Naive thymus-derived CD4-positive, alpha-beta T cell (primary cell): ENCODE data around the gene ZMYND8. TPM values are rescaled to one million over a fixed set of nuclear protein-coding genes. Genes with fewer than 3 reads are reported as not detected.
"Not testable (repeated sequence)": the region's sequence is repeated elsewhere in the genome, so short reads cannot be mapped to it uniquely, and the experiment has no call there.

Experiments used
- ATAC-seq: fragments of 150-1000 bp; cut with Tn5 transposase; 2 replicates; pipeline ENCODE4 v1.10.0; 2021; ENCODE audit warnings: mild to moderate bottlenecking, moderate library complexity
- CTCF ChIA-PET: fragments of 350-600 bp; sonication (Branson Sonifier 250); formaldehyde crosslinking; loops from one replicate; lab custom pipeline; 2021; ENCODE audit warnings: antibody characterized with exemption; lab: Charles Lee
- POLR2A ChIA-PET: fragments of 350-600 bp; sonication (Branson Sonifier 250); formaldehyde crosslinking; loops from one replicate; lab custom pipeline; 2021; ENCODE audit warnings: antibody characterized with exemption, inconsistent platforms; lab: Charles Lee
- DNase-seq, 9 donors: peaks; one replicate each; pipeline versions ENCODE4 v3.0.0 to v3.0.0-alpha.2; 2020 to 2022; ENCODE audit warnings: mixed read lengths in 1 of 9
- H3K27ac ChIP-seq: one replicate; pipeline ENCODE4 v1.7.0; 2013; ENCODE audit warnings: mild to moderate bottlenecking, low read depth, low read length, moderate library complexity
- H3K27me3 ChIP-seq, 2 donors: one replicate each; pipeline ENCODE4 v1.7.0; 2013; ENCODE audit warnings: low read length in 2 of 2, mild to moderate bottlenecking in 2 of 2, moderate library complexity in 2 of 2; ENCODE audit not compliant: control insufficient read depth in 2 of 2, insufficient read depth in 2 of 2
- H3K36me3 ChIP-seq, 3 experiments: 1 replicate in 2 of 3; 2 replicates in 1 of 3; pipeline ENCODE4 v1.7.0; 2013; ENCODE audit warnings: low read length in 3 of 3, mild to moderate bottlenecking in 3 of 3, moderate library complexity in 1 of 3; ENCODE audit not compliant: insufficient read depth in 3 of 3, control insufficient read depth in 2 of 3
- H3K4me1 ChIP-seq, 2 donors: one replicate each; pipeline ENCODE4 v1.7.0; 2013; ENCODE audit warnings: low read length in 2 of 2, mild to moderate bottlenecking in 2 of 2, moderate library complexity in 1 of 2; ENCODE audit not compliant: control insufficient read depth in 2 of 2, insufficient read depth in 2 of 2
- H3K4me3 ChIP-seq: 2 replicates; pipeline ENCODE4 v1.7.0; 2013; ENCODE audit warnings: mild to moderate bottlenecking, low read length
- H3K9me3 ChIP-seq, 3 experiments: 1 replicate in 2 of 3; 2 replicates in 1 of 3; pipeline ENCODE4 v1.7.0; 2013; ENCODE audit warnings: low read length in 3 of 3; ENCODE audit not compliant: control insufficient read depth in 2 of 3
- H3K27ac Mint-ChIP-seq, 9 donors: one replicate each; pipeline ENCODE4 v1.8.0; 2020 to 2022; ENCODE audit warnings: mixed read lengths in 9 of 9, mild to moderate bottlenecking in 8 of 9, moderate library complexity in 5 of 9, inconsistent platforms in 2 of 9
- H3K27me3 Mint-ChIP-seq, 5 donors: one replicate each; pipeline ENCODE4 v1.8.0; 2021 to 2022; ENCODE audit warnings: mixed read lengths in 5 of 5, mild to moderate bottlenecking in 1 of 5
- H3K36me3 Mint-ChIP-seq, 5 donors: one replicate each; pipeline ENCODE4 v1.8.0; 2020 to 2022; ENCODE audit warnings: mixed read lengths in 5 of 5, mild to moderate bottlenecking in 3 of 5, inconsistent platforms in 1 of 5
- H3K4me1 Mint-ChIP-seq, 7 donors: one replicate each; pipeline ENCODE4 v1.8.0; 2020 to 2022; ENCODE audit warnings: mixed read lengths in 7 of 7, mild to moderate bottlenecking in 3 of 7, inconsistent platforms in 1 of 7
- H3K4me3 Mint-ChIP-seq, 10 donors: one replicate each; pipeline ENCODE4 v1.8.0; 2020 to 2022; ENCODE audit warnings: mild to moderate bottlenecking in 10 of 10, mixed read lengths in 10 of 10, moderate library complexity in 6 of 10, inconsistent platforms in 2 of 10
- H3K9me3 Mint-ChIP-seq, 11 donors: one replicate each; pipeline ENCODE4 v1.8.0; 2020 to 2022; ENCODE audit warnings: mixed read lengths in 11 of 11, mild to moderate bottlenecking in 4 of 11, inconsistent platforms in 1 of 11, moderate library complexity in 1 of 11
- intact Hi-C, 2 donors: fragments of 100-400 bp; cut with micrococcal nuclease; formaldehyde crosslinking; loops; one replicate each; pipeline ENCODE4 v1.15.1; 2023
- polyA plus RNA-seq, 2 donors: library from polyadenylated mRNA; unstranded; fragments of 300-500 nt; fragmentation: Illumina TruSeq; gene quantifications; one replicate each; pipeline ENCODE4 v1.2.3, GENCODE V29; 2021
- total RNA-seq, 6 experiments: library from RNA in 5 of 6; stranded (reverse) in 5 of 6; gene quantifications; 1 replicate in 5 of 6; 2 replicates in 1 of 6; pipeline ENCODE4 v1.2.3 and lab custom pipeline; 2021 to 2026

Gene ZMYND8
- total and polyA plus RNA-seq, 7 experiments from 2014 or later: 12.7 to 83.0 (median 63.7) TPM

DNA sequence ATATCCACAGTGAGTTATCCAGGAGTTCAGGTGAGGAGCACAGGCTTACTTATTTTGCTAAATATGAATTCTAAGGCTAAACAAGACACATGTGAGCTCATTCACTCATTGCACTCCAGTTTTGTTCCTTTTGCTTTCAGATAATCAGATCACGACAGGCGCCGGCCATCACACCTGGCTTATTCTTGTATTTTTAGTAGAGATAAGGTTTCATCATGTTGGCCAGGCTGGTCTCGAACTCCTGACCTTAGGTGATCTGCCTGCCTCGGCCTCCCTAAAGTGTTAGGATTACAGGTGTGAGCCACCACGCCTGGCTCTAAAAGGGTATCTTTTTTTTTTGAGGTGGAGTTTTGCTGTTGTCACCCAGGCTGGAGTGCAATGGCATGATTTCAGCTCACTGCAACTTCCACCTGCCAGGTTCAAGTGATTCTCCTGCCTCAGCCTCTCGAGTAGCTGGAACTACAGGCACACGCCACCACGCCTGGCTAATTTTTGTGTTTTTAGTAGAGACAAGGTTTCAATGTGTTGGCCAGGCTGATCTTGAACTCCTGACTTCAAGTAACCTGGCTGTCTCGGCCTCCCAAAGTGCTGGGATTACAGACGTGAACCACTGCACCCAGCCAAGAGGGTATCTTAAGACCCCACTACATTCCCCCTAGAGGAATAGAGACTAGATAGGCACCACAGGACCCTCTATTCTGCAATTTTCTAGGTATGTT lies 37.5 kb upstream of the ZMYND8 start:
- H3K27ac ChIP-seq, DNase-seq, H3K27ac Mint-ChIP-seq, H3K27me3 ChIP-seq, H3K9me3 Mint-ChIP-seq, H3K4me3 Mint-ChIP-seq, POLR2A ChIA-PET, intact Hi-C loops, H3K9me3 ChIP-seq, H3K27me3 Mint-ChIP-seq, H3K36me3 Mint-ChIP-seq, H3K36me3 ChIP-seq, H3K4me1 ChIP-seq, H3K4me3 ChIP-seq, ATAC-seq: not testable (repeated sequence)
- peaks cover 0 to 22% (median 4%) of the 10 kb centered on the region in 7 donors for H3K4me1 Mint-ChIP-seq
- CTCF ChIA-PET: interaction anchor here (0.6 to 0.9 kb wide), 3 partner anchors 23 to 230 kb away, joined by 3 to 8 read pairs (median 4); no protein-coding TSS in a partner anchor

DNA sequence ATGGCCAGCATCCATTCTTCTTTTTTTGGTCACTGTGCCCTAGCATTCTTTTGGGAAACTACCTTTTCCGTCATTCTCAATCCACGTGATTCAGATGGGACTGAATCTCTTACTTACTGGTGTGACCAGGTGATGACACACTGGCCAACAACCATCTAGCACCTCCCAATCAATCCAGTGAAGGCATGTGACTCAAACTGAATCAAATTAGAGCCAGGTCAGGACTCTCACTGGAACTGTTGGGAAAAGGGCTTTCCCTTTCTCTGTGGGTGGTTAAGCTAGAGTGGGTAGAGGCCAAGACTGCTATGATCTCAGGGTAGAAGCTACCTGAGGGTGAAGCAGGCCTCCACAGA lies 36.2 kb upstream of the ZMYND8 start:
- ChIA-PET POLR2A (interaction anchor here (0.6 kb wide), 1 partner anchor 126 kb away, joined by 3 read pairs; no protein-coding TSS in a partner anchor), CTCF (interaction anchor here (0.6 to 1.1 kb wide), 3 partner anchors 9 to 729 kb away, joined by 3 to 6 read pairs (median 5); no protein-coding TSS in a partner anchor)
- Histone ChIP-seq H3K4me3 (no peak overlapping the region), H3K27me3 (no peaks in the 10 kb centered on the region), H3K9me3 (no peaks in the 10 kb centered on the region), H3K36me3 (no peaks in the 10 kb centered on the region), H3K4me1 (no peaks in the 10 kb centered on the region), H3K27ac (no peak overlapping the region)
- no peak for ATAC-seq
- H3K36me3 Mint-ChIP-seq: peaks cover 0 to 10% (median 0%) of the 10 kb centered on the region in 5 donors
- DNase-seq: no peak
- no peak overlapping the region for H3K27ac Mint-ChIP-seq
- H3K4me1 Mint-ChIP-seq: peaks cover 0 to 15% (median 0%) of the 10 kb centered on the region in 7 donors
- no peak overlapping the region for H3K4me3 Mint-ChIP-seq
- intact Hi-C loops: no loop called here
- peaks cover 0 to 9% (median 0%) of the 10 kb centered on the region in 11 donors for H3K9me3 Mint-ChIP-seq
- H3K27me3 Mint-ChIP-seq: no peaks in the 10 kb centered on the region

DNA sequence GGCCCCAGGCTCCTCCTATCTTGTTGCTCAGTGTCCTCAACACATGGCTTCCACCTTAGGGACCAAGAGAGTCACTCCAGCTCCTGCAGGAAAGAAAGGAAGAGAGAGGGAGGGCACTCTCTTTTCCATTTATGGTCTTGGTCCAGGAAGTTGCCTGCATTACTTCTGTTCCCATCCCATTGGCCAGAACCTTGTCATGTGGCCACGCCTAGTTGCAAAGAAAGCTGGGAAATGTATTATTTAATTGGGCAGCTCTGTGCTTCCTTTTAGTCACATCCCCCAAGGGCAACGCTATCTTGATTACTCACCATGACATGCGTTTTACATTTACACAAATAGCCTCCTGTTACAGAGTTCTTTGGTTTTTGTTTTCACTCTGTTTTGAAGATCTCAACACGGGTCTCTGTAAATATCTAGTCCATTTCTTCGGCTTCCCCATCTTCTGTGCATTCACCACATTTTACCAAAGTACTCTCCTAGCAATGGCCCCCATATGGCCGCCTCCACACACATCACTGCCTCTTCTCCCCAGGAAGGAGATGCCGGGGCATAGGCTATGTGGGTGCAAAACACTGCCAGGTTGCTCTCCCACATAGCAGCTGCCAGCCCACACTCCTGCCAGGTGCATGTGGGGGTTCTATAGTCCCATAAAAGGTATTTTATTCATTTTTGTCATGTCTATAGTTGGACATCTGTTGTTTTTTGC lies 35.7 kb upstream of the ZMYND8 start:
- intact Hi-C loops: no loop called here
- no peak overlapping the region for H3K27ac ChIP-seq
- Mint-ChIP-seq H3K27ac (peak overlapping the region in 3 of 9 donors; percentile 19 to 39 (median 30)), H3K4me3 (no peak overlapping the region), H3K9me3 (peaks cover 0 to 9% (median 0%) of the 10 kb centered on the region in 11 donors), H3K36me3 (peaks cover 0 to 10% (median 0%) of the 10 kb centered on the region in 5 donors), H3K4me1 (peaks cover 0 to 16% (median 0%) of the 10 kb centered on the region in 7 donors), H3K27me3 (no peaks in the 10 kb centered on the region)
- no peaks in the 10 kb centered on the region for H3K36me3 ChIP-seq
- no peak overlapping the region for H3K4me3 ChIP-seq
- H3K9me3 ChIP-seq: no peaks in the 10 kb centered on the region
- DNase-seq: no peak
- H3K27me3 ChIP-seq: no peaks in the 10 kb centered on the region
- peak; percentile 90 for ATAC-seq
- CTCF ChIA-PET: interaction anchor here (1.1 kb wide), 1 partner anchor 196 kb away, joined by 3 read pairs; no protein-coding TSS in a partner anchor
- POLR2A ChIA-PET: no interaction called here
- H3K4me1 ChIP-seq: no peaks in the 10 kb centered on the region

DNA sequence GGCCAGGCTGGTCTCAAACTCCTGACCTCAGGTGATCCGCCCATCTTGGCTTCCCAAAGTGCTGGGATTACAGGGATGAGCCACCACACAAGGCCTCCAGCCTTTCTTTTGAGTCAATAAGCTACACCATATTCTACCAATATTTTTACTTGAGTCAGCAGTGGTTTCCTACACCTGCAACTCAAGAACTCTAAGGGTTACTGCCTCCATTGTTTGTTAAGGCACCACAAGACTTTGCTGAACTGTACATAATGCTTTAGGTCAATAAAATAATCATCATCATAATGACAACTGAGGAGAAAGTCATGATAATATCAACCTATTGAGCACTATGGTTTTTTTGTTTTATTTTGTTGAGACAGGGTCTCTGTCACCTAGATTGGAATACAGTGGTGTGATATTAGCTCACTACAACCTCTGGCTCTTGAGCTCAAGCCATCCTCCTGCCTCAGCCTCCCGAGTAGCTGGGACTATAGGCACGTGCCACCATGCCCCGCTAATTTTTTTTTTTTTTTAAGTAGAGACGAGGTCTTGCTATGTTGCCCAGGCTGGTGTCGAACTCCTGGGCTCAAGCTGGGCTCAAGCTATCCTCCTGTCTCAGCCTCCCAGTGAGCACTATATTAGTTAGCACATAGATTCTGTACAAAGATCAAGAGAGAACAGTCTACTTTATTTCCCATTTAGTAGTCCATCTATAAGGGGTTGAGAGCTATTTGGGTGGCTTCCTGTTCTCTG lies 34.9 kb upstream of the ZMYND8 start:
- CTCF ChIA-PET: interaction anchor here (0.6 kb wide), 1 partner anchor 1375 kb away, joined by 3 read pairs; no protein-coding TSS in a partner anchor
- POLR2A ChIA-PET: interaction anchor here (0.6 to 1.1 kb wide), 2 partner anchors 23 to 34 kb away, joined by 3 to 7 read pairs; no protein-coding TSS in a partner anchor
- no peaks in the 10 kb centered on the region for H3K4me1 ChIP-seq
- Mint-ChIP-seq H3K36me3 (peaks cover 0 to 10% (median 0%) of the 10 kb centered on the region in 5 donors), H3K9me3 (peaks cover 0 to 9% (median 0%) of the 10 kb centered on the region in 11 donors), H3K4me1 (peaks cover 0 to 16% (median 0%) of the 10 kb centered on the region in 7 donors), H3K27me3 (no peaks in the 10 kb centered on the region), H3K27ac (peak overlapping the region in 2 of 9 donors; percentile 30 to 39), H3K4me3 (no peak overlapping the region)
- DNase-seq (no peak), ATAC-seq (no peak)
- no peak overlapping the region for H3K4me3 ChIP-seq
- no peak overlapping the region for H3K27ac ChIP-seq
- H3K27me3 ChIP-seq: no peaks in the 10 kb centered on the region
- H3K36me3 ChIP-seq: no peaks in the 10 kb centered on the region
- H3K9me3 ChIP-seq: no peaks in the 10 kb centered on the region
- intact Hi-C loops: no loop called here

DNA sequence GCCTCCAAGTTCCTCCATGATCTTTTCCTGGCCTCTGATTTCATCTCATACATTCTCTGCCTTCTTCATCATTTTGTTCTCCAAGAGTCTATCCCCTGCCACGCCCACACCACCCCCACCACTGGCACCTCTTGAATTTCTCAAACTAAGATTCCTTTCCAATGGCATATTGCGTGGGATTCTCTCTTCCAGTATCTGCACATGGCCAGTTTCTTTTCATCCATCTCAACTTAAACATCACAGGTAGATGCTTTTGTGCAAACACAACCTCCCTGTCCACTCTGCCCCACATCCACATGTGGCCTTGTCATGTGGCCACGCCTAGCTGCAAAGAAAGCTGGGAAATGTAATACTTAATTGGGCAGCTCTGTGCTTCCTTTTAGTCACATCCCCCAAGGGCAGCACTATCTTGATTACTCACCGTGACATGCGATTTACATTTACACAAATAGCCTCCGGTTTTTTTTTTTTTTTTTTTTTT lies 33.4 kb upstream of the ZMYND8 start:
- no peak overlapping the region for H3K27ac ChIP-seq
- Mint-ChIP-seq H3K4me1 (peaks cover 0 to 16% (median 0%) of the 10 kb centered on the region in 7 donors), H3K4me3 (no peak overlapping the region), H3K27ac (peak overlapping the region in 1 of 9 donors; percentile 33), H3K36me3 (peaks cover 0 to 10% (median 0%) of the 10 kb centered on the region in 5 donors), H3K27me3 (no peaks in the 10 kb centered on the region), H3K9me3 (peaks cover 0 to 9% (median 0%) of the 10 kb centered on the region in 11 donors)
- ATAC-seq (peak; percentile 49), DNase-seq (no peak)
- ChIA-PET CTCF (interaction anchor here (0.7 to 1.1 kb wide), 2 partner anchors 119 to 225 kb away, joined by 3 to 5 read pairs; no protein-coding TSS in a partner anchor), POLR2A (no interaction called here)
- no peaks in the 10 kb centered on the region for H3K27me3 ChIP-seq
- no peaks in the 10 kb centered on the region for H3K9me3 ChIP-seq
- no peak overlapping the region for H3K4me3 ChIP-seq
- intact Hi-C loops: loop anchor here in 1 of 2 donors (10.0 kb wide), 1 partner anchor 635 kb away; no protein-coding TSS in a partner anchor
- no peaks in the 10 kb centered on the region for H3K4me1 ChIP-seq
- H3K36me3 ChIP-seq: no peaks in the 10 kb centered on the region

DNA sequence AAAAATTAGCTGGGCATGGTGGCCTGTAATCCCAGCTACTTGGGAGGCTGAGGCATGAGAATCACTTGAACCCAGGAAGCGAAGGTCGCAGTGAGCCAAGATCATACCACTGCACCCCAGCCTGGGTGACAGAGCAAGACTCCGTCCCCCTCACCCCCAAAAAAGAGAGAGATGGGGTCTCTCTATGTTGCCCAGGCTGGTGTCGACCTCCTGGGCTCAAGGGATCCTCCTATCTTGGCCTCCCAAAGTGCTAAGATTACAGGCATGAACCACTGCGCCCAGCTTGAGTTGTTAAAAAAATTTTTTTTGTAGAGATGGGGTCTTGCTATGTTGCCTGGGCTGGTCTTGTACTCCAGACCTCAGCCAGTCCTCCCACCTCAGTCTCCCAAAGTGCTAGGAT lies 29.5 kb upstream of the ZMYND8 start:
- H3K9me3 ChIP-seq, H3K4me3 ChIP-seq, H3K4me3 Mint-ChIP-seq, H3K4me1 ChIP-seq, H3K27me3 ChIP-seq, H3K27me3 Mint-ChIP-seq, H3K9me3 Mint-ChIP-seq, H3K27ac Mint-ChIP-seq, H3K27ac ChIP-seq, H3K36me3 Mint-ChIP-seq, POLR2A ChIA-PET, ATAC-seq, DNase-seq, H3K36me3 ChIP-seq: not testable (repeated sequence)
- H3K4me1 Mint-ChIP-seq: peaks cover 0 to 19% (median 6%) of the 10 kb centered on the region in 7 donors
- CTCF ChIA-PET: interaction anchor here (8.2 kb wide), 1 partner anchor 113 kb away, joined by 305 read pairs; no protein-coding TSS in a partner anchor
- intact Hi-C loops: loop anchor here in 1 of 2 donors (2.0 to 10.0 kb wide), 2 partner anchors 29 to 631 kb away; partner anchors contain the start of gene ZMYND8
